Effector CD8-positive, alpha-beta T cell (primary cell): ENCODE data around the gene SLC24A5.

Source experiments
- DNase-seq: peaks from one replicate; lab custom pipeline; 2025; lab: John Stamatoyannopoulos, UW

Gene SLC24A5

GRCh38 chr15:48112242-48112641 is 8.5 kb upstream of the SLC24A5 start:
- no peak for DNase-seq

GRCh38 chr15:48119277-48119676 is 1.5 kb upstream of the SLC24A5 start:
- no peak for DNase-seq

- DNase-seq = no peak
These were observed 1.1 kb downstream of the SLC24A5 start for GRCh38 chr15:48121849-48122248.

- no peak for DNase-seq
These were observed 6.0 kb downstream of the SLC24A5 start for GRCh38 chr15:48126667-48127355.

GRCh38 chr15:48131324-48131723 is 10.5 kb downstream of the SLC24A5 start:
- no peak for DNase-seq

- no peak for DNase-seq
These were observed 12.1 kb downstream of the SLC24A5 start for GRCh38 chr15:48132874-48133273.

- DNase-seq = no peak
These were observed 23.1 kb downstream of the SLC24A5 start for GRCh38 chr15:48143856-48144255.

- no peak for DNase-seq
These were observed 24.1 kb downstream of the SLC24A5 start for GRCh38 chr15:48144889-48145288.

GRCh38 chr15:48145923-48146322 is 25.1 kb downstream of the SLC24A5 start:
- no peak for DNase-seq

GRCh38 chr15:48147358-48147757 is 26.6 kb downstream of the SLC24A5 start:
- no peak for DNase-seq

GRCh38 chr15:48149858-48150257 is 29.1 kb downstream of the SLC24A5 start:
- no peak for DNase-seq

- DNase-seq = no peak
These were observed 32.7 kb downstream of the SLC24A5 start for GRCh38 chr15:48153526-48153925.

GRCh38 chr15:48168616-48169015 is 47.8 kb downstream of the SLC24A5 start:
- no peak for DNase-seq

GRCh38 chr15:48170981-48171380 is 50.2 kb downstream of the SLC24A5 start:
- DNase-seq = no peak

GRCh38 chr15:48175126-48175525 is 54.3 kb downstream of the SLC24A5 start:
- no peak for DNase-seq

GRCh38 chr15:48176112-48176511 is 55.3 kb downstream of the SLC24A5 start:
- DNase-seq = no peak

GRCh38 chr15:48176957-48177356 is 56.2 kb downstream of the SLC24A5 start:
- DNase-seq = no peak

- no peak for DNase-seq
These were observed 56.6 kb downstream of the SLC24A5 start for GRCh38 chr15:48177383-48177765.

GRCh38 chr15:48177766-48178647 is 57.2 kb downstream of the SLC24A5 start, which contains the start of gene MYEF2:
TSS of gene MYEF2 (minus strand) at chr15:48178295. CDS start at chr15:48178237, 58 bp downstream.
- peak; percentile 41 for DNase-seq

GRCh38 chr15:48178648-48178931 is 57.8 kb downstream of the SLC24A5 start:
- DNase-seq = no peak

- no peak for DNase-seq
These were observed 62.0 kb downstream of the SLC24A5 start for GRCh38 chr15:48182749-48183148.

- no peak for DNase-seq
These were observed 64.7 kb downstream of the SLC24A5 start for GRCh38 chr15:48185529-48185928.

- DNase-seq = no peak
These were observed 65.5 kb downstream of the SLC24A5 start for GRCh38 chr15:48186271-48186670.
